GM19240 (cell line): ENCODE measurements around the gene MRPL20.
"Not testable (repeated sequence)": the region's sequence is repeated elsewhere in the genome, so short reads cannot be mapped to it uniquely, and the experiment has no call there.

Experiments
- DNase-seq: peaks from one replicate; pipeline ENCODE4 v3.0.0; 2011; ENCODE audit warnings: low spot score; ENCODE audit not compliant: insufficient read length

The MRPL20 gene

DNA sequence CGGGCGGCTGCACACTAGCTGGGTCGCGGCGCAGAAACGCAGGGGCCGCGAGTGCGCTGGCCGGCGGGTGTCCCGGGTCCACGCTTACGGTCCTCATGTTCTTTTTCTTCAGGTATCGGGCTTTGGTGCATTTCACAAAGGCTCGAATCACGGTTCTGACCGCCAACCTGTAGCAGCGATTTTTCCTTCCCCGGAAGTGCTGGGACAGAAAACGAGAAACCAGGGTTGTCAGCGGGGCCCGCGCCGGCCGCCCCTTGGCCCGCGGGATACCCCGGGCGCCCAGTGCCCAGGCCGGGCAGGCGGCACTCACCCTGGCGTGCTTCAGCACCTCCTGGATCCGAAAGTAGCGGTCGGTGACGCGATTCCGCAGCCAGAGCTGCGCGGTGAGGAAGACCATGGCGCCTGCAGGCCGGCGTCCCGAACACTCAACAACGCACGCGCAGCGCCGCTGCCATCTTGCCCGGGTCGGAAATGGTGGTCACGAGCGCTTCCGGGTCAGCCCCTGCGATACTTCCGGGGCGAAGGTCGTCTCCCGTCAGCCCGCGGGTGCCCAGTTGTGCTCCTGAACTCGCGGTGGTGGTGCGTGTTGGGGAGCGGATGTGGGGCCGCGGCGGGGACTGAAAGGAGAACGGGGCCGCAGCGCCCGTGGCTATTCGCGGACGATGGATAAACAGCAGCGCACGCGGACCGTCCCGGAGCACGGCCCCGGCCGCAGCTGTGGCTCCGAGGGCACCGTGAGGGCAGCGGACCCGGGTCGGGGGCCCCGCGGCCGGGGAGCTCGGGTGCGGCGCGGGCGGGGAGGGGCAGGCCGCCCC, at the start of gene MRPL20:
MRPL20 (minus strand) TSS at position 473 of the 815 bp plus-strand sequence; CDS start at position 397, 76 bp downstream.
- peak; percentile 95 for DNase-seq

DNA sequence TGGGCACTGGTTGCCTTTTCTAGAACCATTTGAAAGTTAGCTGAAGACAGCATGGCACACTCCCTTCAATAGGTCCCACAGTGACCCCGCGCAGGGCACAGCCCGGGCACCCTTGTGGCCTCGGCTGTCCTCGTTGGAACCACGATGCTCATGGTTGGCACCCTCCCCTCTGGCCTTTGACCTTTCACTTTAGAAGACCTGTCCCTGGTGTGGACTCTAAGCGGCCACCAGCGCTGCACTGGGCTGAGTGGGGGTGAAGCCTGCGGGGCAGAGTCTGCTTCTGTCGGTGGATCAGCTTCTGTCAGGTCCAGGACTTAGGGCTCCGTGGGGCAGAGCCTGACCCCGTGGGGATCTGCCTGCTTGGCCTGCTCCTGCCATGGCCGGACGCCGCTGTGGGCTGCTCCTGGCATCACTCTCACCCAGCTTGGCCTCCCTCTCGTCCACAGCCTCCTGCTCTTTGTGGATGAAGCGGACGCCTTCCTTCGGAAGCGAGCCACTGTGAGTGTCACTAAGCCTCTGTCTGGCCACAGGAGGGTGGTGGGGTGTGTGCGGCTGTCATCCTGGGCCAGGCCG, 49.7 kb upstream of the MRPL20 start:
- not testable (repeated sequence) for DNase-seq

GRCh38 chr1:1455934-1456333, 48.8 kb upstream of the MRPL20 start:
- not testable (repeated sequence) for DNase-seq

- DNase-seq, result no peak
These were observed 48.3 kb upstream of the MRPL20 start for GRCh38 chr1:1455366-1455884.

DNA sequence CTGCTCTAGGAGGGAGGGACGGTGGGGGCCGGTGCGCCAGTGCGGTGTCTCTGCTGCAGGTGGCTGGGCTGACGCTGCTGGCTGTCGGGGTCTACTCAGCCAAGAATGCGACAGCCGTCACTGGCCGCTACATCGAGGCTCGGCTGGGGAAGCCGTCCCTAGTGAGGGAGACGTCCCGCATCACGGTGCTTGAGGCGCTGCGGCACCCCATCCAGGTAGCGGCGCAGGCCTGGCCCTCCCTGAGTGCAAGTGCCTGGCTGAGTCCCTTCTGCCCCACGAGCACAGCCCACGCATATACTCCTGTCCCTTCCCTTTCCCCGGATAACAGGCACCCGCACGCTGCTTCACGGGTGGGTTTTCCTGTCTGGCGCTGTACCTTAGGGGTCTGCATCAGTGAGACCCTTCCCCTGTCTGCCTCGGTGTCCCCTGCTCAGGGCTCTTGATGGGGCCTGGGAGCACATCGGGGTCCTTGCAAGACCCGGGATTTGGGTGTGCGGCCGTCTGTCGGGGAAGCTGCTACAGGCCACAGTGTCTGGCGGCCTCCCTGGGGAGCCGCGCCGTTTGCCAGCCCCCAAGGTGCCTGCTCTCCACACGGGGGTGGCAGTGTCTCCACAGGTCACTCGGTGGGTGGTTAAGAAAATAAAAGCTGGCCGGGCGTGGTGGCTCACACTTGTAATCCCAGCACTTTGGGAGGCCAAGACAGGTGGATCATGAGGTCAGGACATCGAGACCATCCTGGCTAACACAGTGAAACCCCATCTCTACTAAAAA, 47.4 kb upstream of the MRPL20 start:
- not testable (repeated sequence) for DNase-seq

GRCh38 chr1:1452882-1453281, 45.8 kb upstream of the MRPL20 start:
- DNase-seq, result no peak

DNA sequence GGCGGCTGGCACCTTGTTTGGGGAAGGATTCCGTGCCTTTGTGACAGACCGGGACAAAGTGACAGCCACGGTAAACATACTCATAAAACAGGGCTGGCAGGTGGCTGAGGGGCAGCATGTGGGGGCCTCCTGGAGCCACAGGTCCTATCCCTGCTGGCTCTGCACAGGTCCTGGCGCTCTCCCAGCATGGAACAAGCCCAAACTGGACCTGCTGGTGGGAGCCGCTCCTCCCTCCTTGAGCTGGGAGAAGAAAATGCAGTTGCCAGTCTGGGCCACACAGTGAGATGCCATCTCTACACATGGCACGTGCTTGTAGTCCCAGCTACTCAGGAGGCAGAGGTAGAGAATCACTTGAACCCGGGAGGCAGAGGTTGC, 45.3 kb upstream of the MRPL20 start:
- not testable (repeated sequence) for DNase-seq

DNA sequence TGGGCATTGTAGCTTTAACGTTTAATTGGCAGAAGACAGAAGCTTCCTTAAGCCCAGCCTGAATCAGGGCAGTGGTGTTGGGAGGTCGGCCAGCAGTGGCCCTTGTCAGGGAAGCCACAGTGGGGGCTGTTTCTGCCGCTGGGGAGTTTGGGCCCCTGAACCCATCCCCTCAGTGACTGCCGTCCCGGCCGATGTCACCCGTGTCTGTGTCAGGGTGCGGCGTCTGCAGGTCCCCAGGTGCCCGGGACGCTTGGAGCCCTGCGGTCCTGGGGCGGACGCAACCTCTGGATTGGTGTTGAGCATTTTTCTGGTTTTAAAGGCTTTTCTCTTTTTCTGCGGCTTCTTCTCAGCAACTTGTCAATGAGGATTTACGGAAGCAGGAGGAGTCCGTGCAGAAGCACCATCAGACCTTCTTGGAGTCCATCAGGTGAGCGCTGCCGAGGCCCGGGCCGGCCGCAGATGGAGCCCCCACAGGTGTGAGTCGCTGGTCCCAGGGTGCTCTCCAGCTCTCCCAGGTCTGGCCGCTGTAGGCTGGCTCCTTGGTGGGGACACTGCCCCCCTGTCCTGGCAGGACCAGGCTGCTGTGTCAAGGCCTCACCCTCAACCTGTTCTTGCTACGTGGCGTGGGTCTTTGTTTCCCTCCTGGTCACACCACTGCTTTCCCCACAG, 44.7 kb upstream of the MRPL20 start:
- DNase-seq, result no peak

GRCh38 chr1:1450616-1451015, 43.5 kb upstream of the MRPL20 start:
- DNase-seq, result not testable (repeated sequence)

GRCh38 chr1:1449099-1449739, 42.1 kb upstream of the MRPL20 start, which contains the start of gene ATAD3C:
Gene ATAD3C, plus strand, starts transcription at chr1:1449689. Its CDS starts 995 bp downstream, at chr1:1450684.
- DNase-seq, result no peak

- DNase-seq, result not testable (repeated sequence)
These were observed 39.5 kb upstream of the MRPL20 start for GRCh38 chr1:1446631-1447030.

DNA sequence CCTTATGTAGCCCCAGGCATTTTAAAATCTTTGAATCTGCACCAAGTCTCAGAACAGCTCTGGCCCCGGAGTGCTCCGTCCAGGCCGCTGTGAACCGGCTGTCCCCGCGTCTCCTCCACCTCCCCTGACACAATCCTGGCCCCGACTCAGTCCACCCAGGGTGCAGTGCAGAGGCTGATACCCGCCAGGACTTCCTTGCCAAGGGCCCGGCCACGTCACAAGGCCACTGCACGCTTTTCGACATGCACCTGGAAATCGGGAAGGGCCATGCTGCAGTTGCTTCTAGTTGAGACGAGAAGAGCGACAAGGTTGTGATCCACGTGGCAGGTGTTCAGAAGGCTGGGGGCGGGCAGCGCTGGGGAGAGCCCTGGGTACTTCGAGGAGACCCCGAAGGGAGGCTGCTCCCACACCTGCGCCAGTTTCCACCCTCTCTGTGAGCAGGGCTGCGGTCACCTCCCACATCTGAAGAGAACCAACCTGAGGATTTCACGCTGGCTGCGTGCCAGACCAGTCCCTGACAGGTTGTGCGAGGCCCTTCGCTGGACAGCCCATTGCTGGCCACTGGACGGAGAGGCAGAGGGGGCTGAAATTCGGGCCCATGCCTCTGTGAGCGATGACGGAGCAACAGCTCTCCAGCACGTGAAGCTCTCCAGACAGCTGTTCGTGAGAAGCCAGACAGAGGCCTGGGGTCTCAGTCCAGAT, 35.1 kb upstream of the MRPL20 start:
- DNase-seq, result no peak

DNA sequence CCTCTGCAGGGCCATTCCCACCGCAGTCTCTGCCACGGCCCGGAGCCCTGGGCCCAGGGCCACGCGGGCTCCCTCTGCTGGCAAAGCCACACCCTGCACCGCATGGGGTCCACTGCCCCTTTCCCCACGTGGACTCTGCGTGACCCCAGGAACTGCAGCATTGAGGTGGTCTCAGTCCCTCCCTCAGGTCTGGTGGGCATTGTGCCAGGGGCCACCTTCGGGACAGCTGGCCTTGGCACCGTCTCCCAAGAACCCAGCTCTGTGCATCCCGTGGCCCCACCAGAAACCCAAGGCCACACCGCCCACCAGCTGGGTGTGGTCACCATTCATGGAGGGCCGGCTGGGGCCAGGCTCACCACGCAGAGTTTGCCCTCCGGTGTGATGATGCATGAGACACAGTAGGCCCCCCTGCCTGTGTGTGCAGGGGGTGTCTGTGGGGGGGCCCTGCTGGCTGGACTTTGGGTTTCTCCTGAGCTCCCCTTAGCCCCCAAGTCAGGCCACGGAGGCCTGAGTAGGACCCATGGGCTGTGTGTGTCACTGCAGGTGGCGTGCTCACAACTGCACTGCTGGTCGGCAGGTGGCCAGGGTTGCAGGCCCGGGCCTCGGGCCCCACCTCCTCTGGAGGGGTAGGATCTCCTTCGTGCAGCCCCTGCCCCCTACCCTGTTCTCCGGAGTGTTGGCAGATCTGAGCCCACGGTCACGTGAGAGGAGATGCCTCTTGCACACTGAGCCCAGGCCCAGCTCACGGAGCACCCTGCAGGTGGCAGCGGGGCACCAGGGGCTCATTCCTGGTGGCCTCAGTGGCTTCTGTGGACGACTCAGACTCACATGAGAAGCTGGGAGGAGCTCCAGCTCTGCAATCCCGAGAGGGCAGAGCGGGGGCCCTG, 34.2 kb upstream of the MRPL20 start:
- DNase-seq, result peak; percentile 93

DNA sequence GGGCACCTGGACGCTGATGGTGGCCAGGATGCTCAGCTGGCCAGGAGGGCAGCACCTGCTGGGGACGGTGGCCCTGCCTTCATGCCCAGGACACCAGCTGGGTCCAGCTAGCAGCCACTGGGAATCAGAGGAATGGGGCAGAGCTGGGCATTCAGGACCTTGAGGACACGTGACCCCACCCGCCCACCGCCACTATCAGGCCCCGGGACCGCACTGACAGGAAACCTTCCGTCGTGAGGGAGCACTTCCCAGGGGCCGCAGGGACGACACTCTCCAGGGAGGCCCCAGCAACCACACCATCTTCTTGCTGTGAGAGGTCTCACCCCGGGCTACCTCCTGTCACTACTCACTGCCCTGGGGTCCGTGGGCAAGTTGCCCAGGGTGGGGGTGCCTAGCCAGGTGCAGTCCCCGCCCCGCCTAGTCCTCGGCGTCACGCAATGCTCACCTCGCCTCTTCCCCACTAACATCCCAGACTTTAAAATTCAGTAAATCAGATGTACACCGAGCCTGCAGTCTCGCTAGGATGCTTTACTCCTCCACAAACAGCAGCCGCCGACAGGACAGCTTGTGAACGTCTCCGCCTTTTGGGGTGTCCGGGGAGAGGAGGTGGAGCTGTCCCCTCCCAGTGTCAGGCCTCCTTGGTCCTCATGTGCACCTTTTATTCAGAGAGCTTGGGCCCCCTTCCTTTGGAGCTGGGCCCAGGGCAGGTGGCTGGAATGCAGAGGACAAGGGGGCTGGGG, 33.3 kb upstream of the MRPL20 start:
- no peak for DNase-seq

DNA sequence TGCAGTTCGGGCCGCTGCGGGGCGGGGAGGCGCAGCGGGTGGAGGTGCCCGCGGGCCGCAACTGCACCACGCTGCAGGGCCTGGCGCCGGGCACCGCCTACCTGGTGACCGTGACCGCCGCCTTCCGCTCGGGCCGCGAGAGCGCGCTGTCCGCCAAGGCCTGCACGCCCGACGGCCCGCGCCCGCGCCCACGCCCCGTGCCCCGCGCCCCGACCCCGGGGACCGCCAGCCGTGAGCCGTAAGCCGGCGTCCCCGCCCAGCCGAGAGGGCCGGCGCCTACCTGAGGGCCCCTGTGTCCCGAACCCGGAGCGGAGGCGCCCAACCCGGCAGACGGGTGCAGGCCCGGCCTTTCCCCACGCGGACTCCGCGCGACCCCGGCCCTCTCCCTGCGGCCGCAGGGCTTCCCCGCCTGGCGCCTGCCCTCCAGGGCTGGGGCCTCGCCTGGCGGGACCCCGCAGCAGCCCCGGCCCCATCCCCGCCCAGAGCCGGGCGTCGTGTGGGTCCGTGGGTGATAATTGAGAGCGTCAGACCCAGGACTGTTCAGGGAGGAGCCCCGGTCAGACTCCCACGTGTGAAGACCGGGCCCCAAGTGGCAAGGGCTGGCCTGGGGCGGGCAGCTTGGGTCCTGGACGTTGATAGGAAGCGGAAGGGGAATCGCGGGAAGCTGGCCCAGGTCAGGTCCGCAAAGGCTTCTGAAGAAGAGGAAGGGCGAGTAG, 32.6 kb upstream of the MRPL20 start:
- no peak for DNase-seq

DNA sequence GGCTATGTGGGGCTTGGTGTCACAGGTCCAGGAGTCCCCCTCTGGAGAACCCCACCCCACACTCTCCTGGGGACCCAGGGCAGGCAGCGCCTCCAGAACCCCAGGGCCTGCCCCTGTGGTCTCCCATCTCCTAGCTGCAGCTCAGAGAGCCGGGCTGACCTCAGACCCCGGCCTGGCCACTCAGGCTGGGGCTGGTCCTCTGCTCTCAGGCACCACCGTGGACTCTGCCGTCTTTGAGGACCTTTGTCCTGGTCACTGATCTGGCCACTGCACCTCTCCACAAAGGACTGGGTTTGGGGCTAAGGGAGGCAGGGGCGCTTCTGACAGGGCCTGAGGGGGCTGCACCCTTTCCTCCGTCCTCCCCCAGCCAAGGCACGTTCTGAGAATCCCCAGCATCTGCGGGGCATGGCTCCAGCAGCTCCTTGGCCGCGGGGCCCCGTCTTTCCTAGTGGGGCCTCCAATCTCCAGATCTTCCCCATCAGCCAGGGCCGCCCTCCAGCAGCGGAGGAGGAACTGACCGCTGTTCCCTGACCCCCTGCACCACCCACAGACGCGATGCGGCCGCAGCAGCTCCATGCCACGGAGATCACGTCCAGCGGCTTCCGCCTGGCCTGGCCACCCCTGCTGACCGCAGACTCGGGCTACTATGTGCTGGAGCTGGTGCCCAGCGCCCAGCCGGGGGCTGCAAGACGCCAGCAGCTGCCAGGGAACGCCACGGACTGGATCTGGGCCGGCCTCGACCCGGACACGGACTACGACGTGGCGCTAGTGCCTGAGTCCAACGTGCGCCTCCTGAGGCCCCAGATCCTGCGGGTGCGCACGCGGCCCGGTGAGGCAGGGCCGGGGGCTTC, 31.7 kb upstream of the MRPL20 start:
- DNase-seq, result no peak

GRCh38 chr1:1437904-1438376, 30.8 kb upstream of the MRPL20 start:
- DNase-seq, result no peak
